K562 (cell line): Measurements from ENCODE around the gene SBK3. TPM values are rescaled to one million over a fixed set of nuclear protein-coding genes. Genes with fewer than 3 reads are reported as not detected.

ENCODE experiments used
- ATF3 ChIP-seq, 2 experiments: fragments of 450-650 bp in 1 of 2; sonication (generic) in 1 of 2; formaldehyde crosslinking in 1 of 2; IDR thresholded peaks in 1 of 2; conservative IDR thresholded peaks in 1 of 2; 2 replicates each; pipeline versions ENCODE4 v1.6.1 to v1.8.1; 2016 to 2023; ENCODE audit warnings: mild to moderate bottlenecking in 2 of 2, moderate library complexity in 2 of 2, inconsistent platforms in 1 of 2, missing genetic modification reagents in 1 of 2
- BRD4 ChIP-seq: fragments of 200-600 bp; sonication (generic); IDR thresholded peaks from 2 replicates; pipeline ENCODE4 v1.6.1; 2017; ENCODE audit warnings: inconsistent platforms
- CREM ChIP-seq: IDR thresholded peaks from 2 replicates; pipeline ENCODE4 v1.6.1; 2014; ENCODE audit warnings: antibody characterized with exemption, low read depth
- ETV6 ChIP-seq, 3 experiments: fragments of 150-350 bp in 1 of 3; sonication (generic) in 1 of 3; formaldehyde crosslinking in 1 of 3; IDR thresholded peaks; 2 replicates each; pipeline versions ENCODE4 v1.6.1 to v1.8.0; 2014 to 2022; ENCODE audit warnings: borderline replicate concordance in 2 of 3, low read depth in 2 of 3, antibody characterized with exemption in 1 of 3, low read length in 1 of 3, mild to moderate bottlenecking in 1 of 3, missing genetic modification reagents in 1 of 3
- HES1 ChIP-seq: fragments of 450-650 bp; IDR thresholded peaks from 2 replicates; pipeline ENCODE4 v1.6.1; 2016; ENCODE audit warnings: low read depth, mild to moderate bottlenecking, moderate library complexity
- HNRNPUL1 ChIP-seq: fragments of 200-400 bp; formaldehyde crosslinking; IDR thresholded peaks from 2 replicates; pipeline ENCODE4 v1.6.1; 2017; ENCODE audit warnings: low read length
- NCOA6 ChIP-seq: fragments of 450-650 bp; IDR thresholded peaks from 2 replicates; pipeline ENCODE4 v1.6.1; 2017; ENCODE audit warnings: mild to moderate bottlenecking
- RFX5 ChIP-seq: IDR thresholded peaks from 2 replicates; pipeline ENCODE4 v1.6.1; 2011; ENCODE audit warnings: low read depth, mild to moderate bottlenecking, improper control_type of control experiment, low read length
- SOX6 ChIP-seq: fragments of 450-650 bp; IDR thresholded peaks from 2 replicates; pipeline ENCODE4 v1.6.1; 2014; ENCODE audit warnings: mild to moderate bottlenecking
- TEAD1 ChIP-seq, 2 experiments: fragments of 450-650 bp in 1 of 2; sonication (generic) in 1 of 2; formaldehyde crosslinking; IDR thresholded peaks; 2 replicates each; pipeline versions ENCODE4 v1.4.0 to v1.8.0; 2020 to 2022; ENCODE audit warnings: mild to moderate bottlenecking in 2 of 2, missing genetic modification reagents in 1 of 2
- TOE1 ChIP-seq, 2 experiments: fragments of 450-650 bp in 1 of 2; sonication (generic) in 1 of 2; formaldehyde crosslinking in 1 of 2; IDR thresholded peaks; 2 replicates each; pipeline versions ENCODE4 v1.7.1 to v1.8.0; 2016 to 2022; ENCODE audit warnings: borderline replicate concordance in 2 of 2, mild to moderate bottlenecking in 2 of 2, antibody characterized with exemption in 1 of 2, inconsistent platforms in 1 of 2, low read depth in 1 of 2, missing genetic modification reagents in 1 of 2, moderate library complexity in 1 of 2
- ZBTB49 ChIP-seq: sonication (generic); formaldehyde crosslinking; IDR thresholded peaks from 2 replicates; pipeline ENCODE4 v1.8.0; 2022; ENCODE audit warnings: missing genetic modification reagents, mild to moderate bottlenecking, borderline replicate concordance
- polyA plus RNA-seq, 8 experiments: library from polyadenylated mRNA; depleted of rRNA in 4 of 8; stranded (reverse) in 5 of 8; unstranded in 3 of 8; fragments of >200 nt; fragmentation: Nextera tagmentation in 2 of 8; fragmentation: Illumina TruSeq in 1 of 8; extraction: Ambion mirVana in 2 of 8; extraction: Trizol in 1 of 8; gene quantifications; 2 replicates each; pipeline versions ENCODE4 v1.2.1 to v1.2.3, GENCODE V29; 2011 to 2014; ENCODE audit warnings: inconsistent platforms in 1 of 8, missing spikeins in 1 of 8
- total RNA-seq, 7 experiments: library from RNA; depleted of rRNA in 6 of 7; stranded (reverse); fragments of >200 nt in 6 of 7; fragmentation: Illumina TruSeq in 2 of 7; extraction: Trizol in 2 of 7; gene quantifications; 2 replicates each; pipeline versions ENCODE4 v1.2.1 to v1.2.3, GENCODE V29; 2011 to 2021; ENCODE audit warnings: low replicate concordance in 1 of 7
- TF ChIP-seq, protein P1 (sequence below): fragments of 250-450 bp; sonication (Bioruptor Pico); IDR thresholded peaks from 2 replicates; pipeline ENCODE4 v1.5.0; 2021; ENCODE audit warnings: mild to moderate bottlenecking, moderate library complexity
- TF ChIP-seq, protein P2 (sequence below): sonication (generic); formaldehyde crosslinking; IDR thresholded peaks from 2 replicates; pipeline ENCODE4 v1.8.0; 2022; ENCODE audit warnings: missing genetic modification reagents, mild to moderate bottlenecking, moderate library complexity, borderline replicate concordance

The SBK3 gene
- total and polyA plus RNA-seq, 9 of the 15 experiments (the other 6 are each of a cell fraction or from before 2014, with no cell fraction given), result 0.11 to 0.43 (median 0.13) TPM; not detected in 6

- TF ChIP-seq, protein P1, sequence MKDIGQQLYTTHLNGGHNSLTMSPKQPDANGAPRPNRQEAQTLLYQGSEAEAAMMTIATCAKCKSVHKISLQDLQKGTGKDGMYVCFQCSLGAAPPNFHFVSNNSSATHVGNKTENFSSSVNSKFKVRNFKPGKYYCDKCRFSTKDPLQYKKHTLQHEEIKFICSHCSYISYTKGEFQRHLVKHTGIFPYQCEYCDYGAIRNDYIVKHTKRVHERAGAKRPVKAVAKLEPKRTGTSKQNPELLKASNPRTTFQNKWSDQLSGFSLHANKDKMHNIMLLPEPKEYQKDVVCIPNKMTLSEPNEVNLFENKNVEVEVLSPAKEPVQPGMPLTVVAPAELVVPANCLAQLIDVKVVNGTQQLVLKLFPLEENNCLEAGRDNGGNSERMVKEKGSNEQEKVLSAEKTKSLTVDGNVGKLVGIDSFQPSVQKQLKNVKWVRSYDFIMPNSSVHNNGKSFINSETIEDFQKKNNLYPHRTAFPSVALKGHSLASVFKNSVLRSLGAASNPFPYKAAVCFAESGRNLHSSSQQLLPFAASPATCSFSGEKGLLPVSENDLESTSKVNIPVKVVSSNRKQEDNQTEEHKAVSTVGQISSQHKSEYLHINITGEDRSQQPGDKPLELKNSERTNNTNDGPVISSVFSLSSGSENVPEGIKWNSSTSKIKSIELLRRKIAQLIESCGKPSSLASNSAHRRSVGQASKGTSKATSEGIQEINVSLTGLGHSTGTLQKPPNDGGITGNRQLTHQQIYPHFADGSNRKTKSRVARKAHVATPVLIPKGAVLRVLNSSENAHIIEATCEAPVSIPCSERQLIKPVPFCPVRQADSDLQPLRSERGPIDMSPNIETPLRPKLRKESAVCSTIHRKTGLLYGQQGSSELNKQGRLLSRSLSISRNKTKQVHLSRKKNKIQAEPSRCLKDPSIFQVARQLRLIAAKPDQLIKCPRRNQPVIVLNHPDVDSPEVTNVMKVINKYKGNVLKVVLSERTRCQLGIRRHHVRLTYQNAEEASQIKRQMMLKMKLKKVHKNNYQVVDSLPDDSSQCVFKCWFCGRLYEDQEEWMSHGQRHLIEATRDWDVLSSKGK, result no peak
- TF ChIP-seq TEAD1 (CRISPR knock-in tag; IDR thresholded peaks at IDR 0.05) (0 out of 4 replicates have a peak, but pooled peaks of 1 of the 2 experiments have one; percentile 23), SOX6 (peak; percentile 13; the same call in 1 of the 2 replicates), HES1 (peak; percentile 68; the same call in 1 of the 2 replicates), ZBTB49 (CRISPR knock-in tag) (no peak), CREM (peak; percentile 99), NCOA6 (peak; percentile 73), HNRNPUL1 (no peak), TOE1 (IDR thresholded peaks at IDR 0.05; ENCODE audit: borderline replicate concordance) (0 out of 2 replicates have a peak, but pooled peaks have one; percentile 6), TOE1 (CRISPR knock-in tag; IDR thresholded peaks at IDR 0.05; ENCODE audit: borderline replicate concordance, low read depth) (no peak), ETV6 (IDR thresholded peaks at IDR 0.05; ENCODE audit: borderline replicate concordance in 1 of 2, low read depth in 2 of 2, low read length in 1 of 2) (no peak), ETV6 (CRISPR knock-in tag; IDR thresholded peaks at IDR 0.05; ENCODE audit: borderline replicate concordance) (no peak), ATF3 (IDR thresholded peaks at IDR 0.05) (no peak), ATF3 (CRISPR knock-in tag; conservative IDR thresholded peaks at IDR 0.05) (0 out of 2 replicates have a peak, but pooled peaks have one; percentile 36), BRD4 (no peak), RFX5 (peak; percentile 99)
- TF ChIP-seq, protein P2, sequence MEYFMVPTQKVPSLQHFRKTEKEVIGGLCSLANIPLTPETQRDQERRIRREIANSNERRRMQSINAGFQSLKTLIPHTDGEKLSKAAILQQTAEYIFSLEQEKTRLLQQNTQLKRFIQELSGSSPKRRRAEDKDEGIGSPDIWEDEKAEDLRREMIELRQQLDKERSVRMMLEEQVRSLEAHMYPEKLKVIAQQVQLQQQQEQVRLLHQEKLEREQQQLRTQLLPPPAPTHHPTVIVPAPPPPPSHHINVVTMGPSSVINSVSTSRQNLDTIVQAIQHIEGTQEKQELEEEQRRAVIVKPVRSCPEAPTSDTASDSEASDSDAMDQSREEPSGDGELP (CRISPR knock-in tag), result peak; percentile 79
Observed at GRCh38 chr19:55516878-55517620, 28.3 kb downstream of the SBK3 start (continued).
